Uterus (tissue), 4 donors: Measurements from ENCODE around the gene IL6R. TPM values are rescaled to one million over a fixed set of nuclear protein-coding genes. Genes with fewer than 3 reads are reported as not detected.
A peak's percentile ranks its signal among the peaks of the same experiment; 100 is the strongest.

ENCODE experiments used
- DNase-seq, 2 donors: peaks; one replicate each; pipeline ENCODE4 v3.0.0-alpha.2; 2019 to 2020
- H3K27ac ChIP-seq, 2 donors: fragments of 200-600 bp; sonication (generic); 1 replicate in 1 of 2; 2 replicates in 1 of 2; pipeline ENCODE4 v1.5.1; 2016 to 2018
- H3K27me3 ChIP-seq, 2 donors: fragments of 200-600 bp; sonication (generic); one replicate each; pipeline ENCODE4 v1.5.1; 2018 to 2019; ENCODE audit warnings: control low read depth in 1 of 2
- H3K36me3 ChIP-seq, 2 donors: fragments of 200-600 bp; sonication (generic); one replicate each; pipeline ENCODE4 v1.5.1; 2019; ENCODE audit warnings: control low read depth in 1 of 2
- H3K4me1 ChIP-seq, 2 donors: fragments of 200-600 bp; sonication (generic); one replicate each; pipeline ENCODE4 v1.5.1; 2018 to 2019; ENCODE audit warnings: control low read depth in 1 of 2
- H3K4me3 ChIP-seq, 2 donors: fragments of 200-600 bp; sonication (generic); 1 replicate in 1 of 2; 2 replicates in 1 of 2; pipeline ENCODE4 v1.5.1; 2018 to 2019; ENCODE audit warnings: mild to moderate bottlenecking in 1 of 2
- H3K9me3 ChIP-seq, 2 donors: fragments of 200-600 bp; sonication (generic); one replicate each; pipeline ENCODE4 v1.5.1; 2019; ENCODE audit warnings: control low read depth in 1 of 2
- CTCF ChIP-seq, 4 experiments: fragments of 200-600 bp in 2 of 4; fragments of 450-650 bp in 2 of 4; sonication (generic) in 2 of 4; IDR thresholded peaks; one replicate each; pipeline ENCODE4 v1.5.1; 2016 to 2019; ENCODE audit warnings: antibody characterized with exemption in 4 of 4, mild to moderate bottlenecking in 2 of 4, moderate library complexity in 1 of 4
- POLR2A ChIP-seq, 2 donors: fragments of 450-650 bp; IDR thresholded peaks; one replicate each; pipeline ENCODE4 v1.6.1; 2016; ENCODE audit warnings: antibody characterized with exemption in 2 of 2, mild to moderate bottlenecking in 1 of 2, moderate library complexity in 1 of 2
- intact Hi-C: fragments of 100-400 bp; cut with DNase I; formaldehyde crosslinking; loops from one replicate; pipeline ENCODE4 v1.15.1; 2023; ENCODE audit warnings: low total_unique reads
- total RNA-seq, 4 donors: library from RNA; depleted of rRNA in 3 of 4; stranded (reverse); fragments of >200 nt in 3 of 4; gene quantifications; one replicate each; pipeline versions ENCODE4 v1.1.0 to v1.2.4, GENCODE V29; 2014 to 2023
- donor health status: DM: yes; HTN: yes; CAD: no.

The IL6R gene
- total RNA-seq, 4 donors from 2014 or later: 9.7 to 28.2 (median 17.1) TPM

GRCh38 chr1:154429118-154429517 is 24.0 kb downstream of the IL6R start:
- H3K27ac ChIP-seq: peak overlapping the region; percentile 58 to 93
- H3K4me3 ChIP-seq: no peak overlapping the region
- no peaks in the 10 kb centered on the region for H3K36me3 ChIP-seq
- intact Hi-C loops: no loop called here
- H3K4me1 ChIP-seq: peaks cover 28 to 34% of the 10 kb centered on the region in 2 donors
- DNase-seq: no peak
- no peaks in the 10 kb centered on the region for H3K27me3 ChIP-seq
- no peaks in the 10 kb centered on the region for H3K9me3 ChIP-seq
- TF ChIP-seq POLR2A (IDR thresholded peaks at IDR 0.05): no peak
- TF ChIP-seq CTCF (IDR thresholded peaks at IDR 0.05): no peak

- Histone ChIP-seq H3K27me3 (no peaks in the 10 kb centered on the region), H3K4me1 (peaks cover 22 to 34% of the 10 kb centered on the region in 2 donors), H3K36me3 (no peaks in the 10 kb centered on the region), H3K4me3 (no peak overlapping the region), H3K27ac (peak overlapping the region; percentile 88 to 93), H3K9me3 (no peaks in the 10 kb centered on the region)
- DNase-seq: no peak
- intact Hi-C loops: no loop called here
- TF ChIP-seq POLR2A (IDR thresholded peaks at IDR 0.05): no peak
Observed at GRCh38 chr1:154429841-154430611, 24.9 kb downstream of the IL6R start.

GRCh38 chr1:154430903-154431302 is 25.8 kb downstream of the IL6R start:
- no peaks in the 10 kb centered on the region for H3K9me3 ChIP-seq
- H3K4me3 ChIP-seq: no peak overlapping the region
- no peak for DNase-seq
- H3K4me1 ChIP-seq: peaks cover 22 to 34% of the 10 kb centered on the region in 2 donors
- no peaks in the 10 kb centered on the region for H3K27me3 ChIP-seq
- peak overlapping the region; percentile 88 to 93 for H3K27ac ChIP-seq
- TF ChIP-seq POLR2A (IDR thresholded peaks at IDR 0.05): no peak
- TF ChIP-seq CTCF (IDR thresholded peaks at IDR 0.05): no peak
- no peaks in the 10 kb centered on the region for H3K36me3 ChIP-seq
- intact Hi-C loops: no loop called here

- no peak overlapping the region for H3K4me3 ChIP-seq
- TF ChIP-seq CTCF (IDR thresholded peaks at IDR 0.05): no peak
- no peak for TF ChIP-seq POLR2A (IDR thresholded peaks at IDR 0.05)
- peaks cover 22 to 34% of the 10 kb centered on the region in 2 donors for H3K4me1 ChIP-seq
- DNase-seq: peak in 1 of 2 donors; percentile 61
- intact Hi-C loops: no loop called here
- no peaks in the 10 kb centered on the region for H3K36me3 ChIP-seq
- H3K27me3 ChIP-seq: no peaks in the 10 kb centered on the region
- peak overlapping the region; percentile 88 to 93 for H3K27ac ChIP-seq
- no peaks in the 10 kb centered on the region for H3K9me3 ChIP-seq
Observed at GRCh38 chr1:154431586-154432373, 26.6 kb downstream of the IL6R start.

GRCh38 chr1:154433161-154433764 is 28.1 kb downstream of the IL6R start:
- H3K4me1 ChIP-seq: peaks cover 17 to 29% of the 10 kb centered on the region in 2 donors
- H3K4me3 ChIP-seq: no peak overlapping the region
- H3K9me3 ChIP-seq: no peaks in the 10 kb centered on the region
- no peaks in the 10 kb centered on the region for H3K36me3 ChIP-seq
- peak overlapping the region; percentile 88 to 93 for H3K27ac ChIP-seq
- no peak for DNase-seq
- no peaks in the 10 kb centered on the region for H3K27me3 ChIP-seq
- intact Hi-C loops: no loop called here
- no peak for TF ChIP-seq POLR2A (IDR thresholded peaks at IDR 0.05)
